HG03342 (cell line): ENCODE measurements around the gene TMEM45A.
"Not testable (repeated sequence)": the region's sequence is repeated elsewhere in the genome, so short reads cannot be mapped to it uniquely, and the experiment has no call there.

Experiments used
- ATAC-seq: cut with Tn5 transposase; IDR thresholded peaks from one replicate; pipeline ENCODE4 v1.9.1; 2021; ENCODE audit warnings: mild to moderate bottlenecking, moderate library complexity; ENCODE audit not compliant: unreplicated experiment

Gene TMEM45A

DNA sequence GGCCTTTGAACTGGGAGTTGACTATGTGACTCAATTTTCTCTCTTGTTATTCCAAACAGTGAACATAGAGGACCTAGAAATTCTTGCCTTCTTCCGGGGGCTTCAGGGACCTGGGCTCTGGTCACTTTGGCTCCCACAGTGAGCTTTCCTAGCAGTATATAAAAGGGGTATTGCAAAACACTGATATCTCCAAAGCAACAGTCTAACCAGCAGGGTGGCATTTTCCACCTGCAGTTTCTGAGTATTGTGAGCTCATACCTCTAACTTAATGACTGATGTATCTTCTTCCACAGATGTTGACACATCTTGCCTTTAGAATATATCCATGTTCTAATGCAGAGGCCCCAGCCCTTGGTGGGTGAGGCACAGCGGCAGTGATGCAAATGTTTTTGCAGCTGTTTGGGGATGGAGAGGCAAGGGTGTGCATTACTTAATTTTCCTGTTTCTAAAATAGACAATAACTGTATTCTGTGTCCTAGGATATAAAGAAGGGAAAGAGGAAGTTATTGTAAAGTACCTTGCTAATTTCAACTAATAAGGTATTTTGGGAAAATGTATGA lies 71.3 kb downstream of the TMEM45A start:
- ATAC-seq = no peak

DNA sequence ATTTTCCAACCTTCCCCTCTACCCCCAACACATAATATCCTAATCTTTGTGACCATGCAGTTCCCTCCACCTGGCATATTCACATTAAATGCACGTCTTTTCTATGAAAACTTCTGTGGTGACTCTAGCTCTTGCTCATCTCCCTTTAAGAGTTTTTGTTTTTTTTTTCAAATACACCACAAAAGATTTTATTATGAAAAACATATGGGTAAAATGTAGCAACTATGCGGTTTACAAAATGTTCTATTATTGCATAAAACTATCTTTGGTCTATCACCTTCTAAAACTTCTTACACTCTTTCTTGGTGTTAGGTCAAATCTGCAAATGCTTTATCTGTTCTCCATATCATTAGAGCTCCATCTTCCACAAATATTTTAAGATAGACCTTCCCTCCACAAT lies 78.4 kb downstream of the TMEM45A start:
- ATAC-seq = no peak

DNA sequence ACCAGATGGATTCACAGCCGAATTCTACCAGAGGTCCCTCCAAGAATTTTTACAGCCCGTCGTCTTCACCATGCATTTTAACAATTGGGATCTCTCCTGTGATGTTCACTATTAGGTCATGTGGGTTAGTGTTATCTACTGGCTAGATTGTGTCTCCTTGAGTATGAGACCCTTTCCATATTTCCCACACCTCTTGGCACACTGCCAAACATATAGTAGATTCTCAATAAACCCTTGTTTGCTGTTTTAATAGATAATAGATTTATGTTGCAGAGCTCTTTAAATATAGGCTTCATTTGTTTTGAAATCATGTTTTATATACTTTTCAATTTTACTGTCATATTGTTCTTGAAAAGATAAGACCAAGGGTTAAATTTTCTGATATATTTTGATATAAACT lies 82.1 kb downstream of the TMEM45A start:
- no peak for ATAC-seq

DNA sequence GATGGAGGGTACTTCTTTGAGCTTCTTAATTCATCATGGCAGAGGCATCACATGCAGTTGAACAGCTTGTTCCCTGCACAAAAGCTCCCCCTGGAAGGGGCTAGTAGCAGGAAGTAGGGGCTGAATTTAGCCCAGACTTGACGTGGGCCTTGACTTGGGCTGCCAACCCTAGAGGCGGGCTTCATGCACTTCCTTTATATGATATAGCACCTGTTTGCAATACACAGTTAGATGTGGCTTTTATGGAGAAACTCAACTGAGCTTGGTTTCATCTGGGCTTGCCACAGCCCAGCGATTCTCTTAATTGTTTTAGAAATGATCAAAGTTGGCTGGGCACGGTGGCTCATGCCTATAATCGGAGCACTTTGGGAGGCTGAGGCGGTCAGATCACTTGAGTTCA lies 83.3 kb downstream of the TMEM45A start:
- ATAC-seq = no peak

DNA sequence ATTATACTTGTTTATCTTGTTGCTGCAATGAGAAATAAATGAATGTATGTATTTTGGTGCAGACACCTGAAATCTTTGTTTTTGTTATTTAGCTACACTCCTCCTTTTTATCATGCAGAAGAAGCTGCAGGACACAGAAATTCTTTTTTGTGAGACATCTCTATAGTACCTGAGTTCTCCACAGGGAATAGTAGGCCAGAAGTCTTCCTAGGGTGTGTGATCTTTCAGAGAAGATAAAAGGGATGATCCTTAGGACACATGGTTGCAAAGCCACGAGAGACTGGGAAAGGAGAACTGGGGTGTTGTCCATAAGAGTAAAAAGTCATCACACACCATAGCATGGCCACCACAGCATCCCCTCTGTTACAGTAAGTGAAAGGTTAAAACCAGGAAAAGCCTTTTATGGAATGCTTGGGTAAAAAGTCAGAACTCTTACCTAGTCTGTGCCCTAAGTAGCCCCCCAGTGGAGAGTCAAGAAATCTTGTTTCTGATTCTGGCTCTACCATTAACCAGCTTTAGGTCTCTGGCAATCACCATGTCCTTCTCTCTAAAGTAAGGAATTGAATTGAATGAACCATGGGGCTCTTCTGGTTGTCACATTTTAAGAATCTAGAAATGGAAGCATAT lies 85.1 kb downstream of the TMEM45A start:
- ATAC-seq = no peak

DNA sequence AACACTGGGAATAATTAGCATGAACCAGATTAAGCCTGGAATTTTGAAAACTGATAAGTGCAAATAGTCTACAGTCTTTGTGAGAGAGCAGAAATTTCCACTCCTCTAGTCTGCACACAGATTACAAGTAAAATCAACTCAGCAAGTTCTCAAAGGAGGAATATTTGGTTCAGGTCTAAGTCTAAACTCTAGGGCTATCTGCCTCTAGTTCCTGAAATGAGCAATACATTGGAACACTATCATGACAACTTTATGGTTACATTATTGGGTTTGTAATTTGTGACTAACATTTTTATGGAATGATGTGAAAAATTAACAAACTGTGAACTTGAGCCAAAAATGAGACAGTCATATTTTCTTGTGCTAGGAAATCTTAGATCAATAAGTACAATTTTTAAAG lies 86.2 kb downstream of the TMEM45A start:
- ATAC-seq = no peak

DNA sequence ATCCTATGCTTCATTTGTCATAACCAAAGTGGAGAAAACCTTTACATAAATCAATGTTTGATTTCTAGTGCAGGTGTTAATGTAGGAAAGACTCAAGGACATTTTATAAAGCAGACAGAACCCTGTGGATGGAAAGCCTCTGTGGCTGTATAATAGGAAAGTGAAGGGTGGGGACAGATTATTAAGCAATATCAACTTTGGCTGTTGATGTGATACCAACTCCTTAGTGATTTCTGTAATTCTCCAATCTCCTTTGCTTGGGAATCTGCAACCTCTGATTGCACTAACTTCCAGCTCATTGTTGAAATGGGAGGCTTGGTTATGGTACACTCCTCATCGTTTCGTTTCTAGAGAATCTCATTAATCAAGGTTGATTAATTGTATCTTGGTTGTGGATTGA lies 87.7 kb downstream of the TMEM45A start:
- no peak for ATAC-seq

DNA sequence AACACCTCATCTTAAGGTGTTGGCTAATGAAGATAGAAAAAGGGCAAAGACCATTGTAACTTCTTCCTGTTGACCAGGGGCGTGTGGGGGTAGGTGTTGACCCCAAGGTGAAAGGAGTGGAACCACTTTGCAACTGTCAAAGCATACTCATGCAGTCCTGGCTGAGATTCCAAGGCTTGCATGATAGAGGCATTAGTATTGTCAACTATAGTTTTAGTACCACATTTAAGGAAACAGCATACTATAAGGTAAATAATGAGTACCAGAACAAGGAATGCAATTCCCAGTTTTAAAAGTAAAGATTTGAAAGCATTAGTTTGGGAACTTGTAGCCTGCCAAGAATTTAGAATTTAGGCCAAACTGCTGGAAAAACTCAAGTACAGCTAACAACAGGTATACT lies 89.2 kb downstream of the TMEM45A start:
- no peak for ATAC-seq

DNA sequence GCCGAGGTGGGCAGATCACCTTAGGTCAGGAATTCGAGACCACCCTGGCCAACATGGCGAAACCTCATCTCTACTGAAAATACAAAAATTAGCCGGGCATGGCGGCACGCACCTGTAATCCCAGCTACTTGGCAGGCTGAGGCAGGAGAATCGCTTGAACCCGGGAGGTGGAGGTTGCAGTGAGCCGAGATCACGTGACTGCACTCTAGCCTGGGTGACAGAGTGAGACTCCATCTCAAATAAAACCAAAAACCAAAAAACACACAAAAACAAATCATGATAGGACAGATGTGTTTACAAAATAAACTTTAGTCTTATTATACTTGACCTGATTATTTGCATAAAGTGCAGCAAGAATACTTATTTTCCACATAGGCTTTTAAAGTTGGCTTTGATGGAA lies 89.7 kb downstream of the TMEM45A start:
- not testable (repeated sequence) for ATAC-seq

DNA sequence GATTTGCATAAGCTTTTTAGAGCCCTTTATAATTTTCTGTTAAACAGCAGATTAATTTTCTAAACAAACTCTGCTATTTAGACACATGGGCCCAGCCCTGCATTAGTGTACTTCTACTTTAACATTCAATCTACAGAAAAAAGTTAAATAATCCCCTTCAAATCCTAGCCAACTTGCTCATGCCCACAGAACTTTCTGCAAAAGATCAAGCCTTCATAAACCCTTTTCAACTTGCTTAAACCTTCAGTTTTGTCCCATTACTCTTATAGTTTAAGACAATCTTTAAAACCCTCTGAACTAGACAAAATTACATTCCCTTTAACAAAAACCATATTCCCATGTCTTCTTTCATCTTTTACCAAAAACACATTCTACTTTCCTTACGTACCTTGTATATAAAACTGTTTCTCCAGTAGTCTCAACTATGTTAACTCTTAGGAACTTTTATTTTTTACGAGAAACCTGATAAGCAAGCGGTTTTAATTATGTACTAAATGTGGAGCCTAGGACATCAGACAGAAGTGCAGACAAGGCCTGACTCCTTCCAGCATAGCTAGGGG lies 91.8 kb downstream of the TMEM45A start:
- no peak for ATAC-seq

DNA sequence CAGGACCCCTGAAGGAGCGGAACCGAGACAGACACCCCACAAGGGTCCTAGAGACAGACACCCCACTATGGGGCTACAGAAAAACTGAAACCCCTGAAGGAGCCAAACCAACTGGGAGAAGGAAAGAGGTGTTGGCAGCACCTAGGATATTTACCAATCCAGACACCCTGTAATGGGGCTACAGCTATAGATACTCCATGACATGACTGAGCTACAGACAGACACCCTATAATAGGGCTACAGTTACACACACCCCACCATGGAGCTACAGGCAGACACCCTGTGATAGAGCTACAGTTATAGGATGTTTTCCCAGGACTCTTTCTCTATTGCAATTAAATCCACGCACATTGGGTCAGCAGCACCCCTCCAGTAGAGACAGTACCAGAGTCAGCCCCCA lies 94.4 kb downstream of the TMEM45A start:
- ATAC-seq = no peak

DNA sequence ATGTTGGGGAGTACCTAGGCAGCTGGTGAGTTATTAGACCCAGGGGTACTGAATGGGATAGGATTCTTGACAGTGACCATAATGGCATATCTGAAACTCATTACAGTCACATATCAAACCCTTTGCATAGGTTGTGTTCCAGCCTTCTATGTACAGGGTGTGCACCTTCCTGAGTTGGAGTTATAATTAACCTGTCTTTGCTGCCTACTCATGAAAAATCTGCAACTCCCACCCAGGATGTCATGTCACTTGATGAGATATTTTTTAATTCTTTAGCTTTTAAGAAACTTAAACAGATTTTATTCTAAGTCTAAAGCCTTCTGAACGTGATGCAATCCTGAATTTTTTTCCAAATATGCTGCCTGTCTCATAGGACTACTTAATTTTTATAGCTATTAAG lies 95.8 kb downstream of the TMEM45A start:
- ATAC-seq = no peak

DNA sequence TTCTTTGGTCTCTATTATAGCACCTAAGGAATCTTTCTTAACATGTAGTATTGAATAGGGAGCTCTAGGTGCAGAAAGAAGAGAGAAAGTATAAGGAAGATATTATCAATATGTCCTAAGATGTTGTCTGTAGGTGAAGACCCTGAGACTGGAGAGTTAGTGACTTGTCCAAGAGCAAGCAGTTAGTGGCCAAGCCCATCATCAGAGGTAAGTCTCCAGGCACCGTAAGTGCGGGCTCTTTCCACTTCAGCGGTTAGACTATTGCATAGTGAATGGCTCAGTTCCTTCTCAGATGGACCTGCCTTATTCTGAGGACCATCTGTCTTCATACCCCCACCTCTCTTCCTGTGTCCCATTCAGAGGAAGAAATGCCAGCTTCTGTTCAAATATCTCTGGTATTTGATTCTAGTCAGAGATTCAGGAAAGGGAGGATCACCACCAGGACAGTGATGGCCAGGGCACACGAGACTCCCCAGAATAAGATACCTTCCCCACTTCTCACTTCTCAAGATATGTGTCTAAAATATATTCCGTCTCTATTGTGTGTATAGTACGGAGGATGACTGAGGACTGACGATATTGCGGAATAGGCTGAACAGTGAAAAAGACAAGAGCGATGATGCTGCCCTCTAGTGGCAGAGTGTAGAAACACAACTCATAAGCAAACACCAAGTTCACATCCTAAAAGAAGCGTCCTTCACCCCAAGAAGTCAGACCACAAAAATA lies 97.9 kb downstream of the TMEM45A start:
- peak; percentile 88 for ATAC-seq

DNA sequence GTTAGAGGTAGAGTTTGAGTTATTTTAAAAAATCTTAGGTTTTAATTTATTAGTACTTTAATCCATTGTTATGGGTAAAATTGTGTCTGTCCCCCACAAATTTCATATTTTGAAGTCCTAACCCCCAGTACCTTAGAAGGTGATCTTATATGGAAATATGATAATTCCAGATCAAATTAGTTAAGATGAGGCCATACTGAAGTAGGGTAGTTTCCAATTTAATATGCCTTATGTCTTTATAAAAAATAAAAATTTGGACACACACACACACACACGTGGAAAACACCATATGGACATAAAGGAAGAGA lies 98.4 kb downstream of the TMEM45A start:
- ATAC-seq = no peak

DNA sequence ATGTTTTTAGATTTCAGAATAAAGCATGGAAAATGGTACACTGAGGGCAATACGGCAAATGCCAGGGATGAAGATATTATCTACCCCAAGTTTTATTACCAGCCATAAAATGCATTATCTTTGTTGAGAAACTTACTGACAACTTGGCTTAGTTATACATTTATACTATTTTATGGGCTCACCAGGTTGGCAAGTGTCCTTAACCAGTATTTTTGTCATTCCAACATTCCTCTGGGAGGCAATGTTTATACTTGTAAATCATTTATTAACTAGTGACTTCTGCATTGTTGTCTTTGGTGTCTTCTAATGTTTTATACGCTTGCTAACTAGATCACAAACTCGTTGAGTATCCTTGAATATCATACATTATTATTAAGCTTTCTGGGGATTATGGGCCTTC lies 99.0 kb downstream of the TMEM45A start:
- no peak for ATAC-seq

DNA sequence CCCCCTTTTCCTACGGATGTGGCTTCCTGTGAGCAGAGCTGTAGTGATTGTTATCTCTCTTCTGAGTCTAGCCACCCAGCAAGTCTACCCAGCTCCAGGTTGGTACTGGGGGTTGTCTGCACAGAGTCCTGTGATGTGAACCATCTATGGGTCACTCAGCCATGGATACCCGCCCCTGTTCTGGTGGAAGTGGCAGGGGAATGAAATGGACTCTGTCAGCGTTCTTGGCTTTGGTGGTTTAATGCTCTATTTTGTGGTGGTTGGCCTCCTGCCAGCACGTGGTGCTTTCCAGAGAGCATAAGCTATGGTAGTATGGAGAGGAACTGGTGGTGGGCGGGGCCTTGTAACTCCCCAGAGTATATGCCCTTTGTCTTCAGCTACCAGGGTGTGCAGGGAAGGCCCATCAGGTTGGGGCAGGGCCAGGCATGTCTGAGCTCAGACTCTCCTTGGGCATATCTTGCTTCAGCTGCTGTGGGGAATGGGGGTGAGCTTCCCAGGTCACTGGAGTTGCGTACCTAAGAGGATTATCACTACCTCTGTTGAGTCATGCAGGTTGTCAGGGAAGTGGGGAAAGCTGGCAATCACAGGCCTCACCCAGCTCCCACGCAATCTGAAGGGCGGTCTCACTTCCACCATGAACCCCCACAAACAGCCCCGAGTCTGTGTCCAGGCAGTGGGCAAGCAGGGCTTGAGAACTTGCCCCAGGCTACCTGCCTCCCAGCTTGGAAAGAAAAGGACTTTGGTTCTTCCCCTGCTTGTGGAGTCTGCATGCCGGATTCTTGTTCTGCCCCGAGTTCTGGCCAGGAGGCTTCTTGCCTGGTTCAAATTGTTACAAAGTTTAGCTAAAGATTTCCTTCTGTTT lies 108.0 kb downstream of the TMEM45A start:
- no peak for ATAC-seq

DNA sequence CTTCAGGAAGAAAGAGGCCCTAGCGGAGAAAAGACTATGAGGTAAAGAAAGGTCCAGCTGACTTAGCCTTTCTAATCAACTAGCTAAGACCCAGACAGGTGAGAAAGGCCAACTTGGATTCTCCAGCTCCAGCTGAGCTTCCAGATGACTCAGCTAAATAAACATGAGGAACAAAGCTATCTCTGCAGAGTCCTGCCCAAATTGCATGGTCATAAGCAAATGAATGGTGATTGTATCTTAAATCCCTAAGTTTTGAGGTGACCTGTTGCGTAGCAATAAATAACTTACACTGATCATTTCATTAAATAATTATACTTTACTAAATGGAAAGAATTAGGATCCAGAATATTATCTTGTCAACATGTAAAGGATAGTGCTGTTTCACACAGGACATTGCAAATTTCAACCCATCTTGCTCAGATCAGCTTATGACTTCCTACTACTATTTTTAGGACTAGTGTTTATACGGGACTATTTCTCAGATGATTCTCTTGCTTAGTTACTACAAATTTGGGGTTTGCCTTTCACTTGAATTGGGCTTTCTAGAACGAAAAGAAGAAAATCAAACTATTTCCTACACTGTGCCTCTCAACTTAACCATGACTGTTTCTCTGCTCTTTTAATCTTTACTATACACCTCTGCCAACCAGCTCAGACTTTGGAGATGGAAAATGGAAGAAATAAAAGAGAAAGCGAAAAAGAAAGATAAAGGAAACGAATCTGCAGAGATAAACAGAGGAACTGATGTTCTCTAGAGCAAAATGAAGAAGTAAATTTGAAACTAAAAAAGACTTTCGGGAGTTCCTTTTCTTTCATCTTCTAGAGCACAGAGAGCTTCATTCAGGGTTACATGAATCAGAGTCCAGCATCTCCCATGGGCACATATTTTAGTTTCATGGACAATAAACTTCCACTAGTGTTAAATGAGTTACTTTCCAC lies 110.4 kb downstream of the TMEM45A start:
- ATAC-seq = peak; percentile 38

DNA sequence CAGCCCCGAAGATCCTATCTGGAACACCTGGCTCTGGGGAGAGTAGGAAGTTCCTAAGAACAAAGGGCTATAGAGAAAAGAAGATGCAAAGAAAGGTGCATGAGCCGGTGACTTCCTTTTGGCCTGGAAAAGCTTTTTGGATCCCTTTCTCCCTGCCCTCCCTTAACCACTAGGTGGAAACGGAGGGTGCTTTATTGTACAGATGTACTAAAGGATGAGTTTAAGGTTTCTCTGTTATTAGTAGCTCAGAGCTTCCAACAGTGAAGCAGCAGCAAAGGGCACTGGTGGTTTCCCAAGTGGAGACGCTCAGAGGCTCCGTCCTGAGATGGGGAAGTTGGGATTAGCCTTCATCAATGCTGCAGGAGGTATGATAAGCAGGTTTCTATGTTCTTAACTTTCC lies 111.0 kb downstream of the TMEM45A start:
- ATAC-seq = peak; percentile 30

DNA sequence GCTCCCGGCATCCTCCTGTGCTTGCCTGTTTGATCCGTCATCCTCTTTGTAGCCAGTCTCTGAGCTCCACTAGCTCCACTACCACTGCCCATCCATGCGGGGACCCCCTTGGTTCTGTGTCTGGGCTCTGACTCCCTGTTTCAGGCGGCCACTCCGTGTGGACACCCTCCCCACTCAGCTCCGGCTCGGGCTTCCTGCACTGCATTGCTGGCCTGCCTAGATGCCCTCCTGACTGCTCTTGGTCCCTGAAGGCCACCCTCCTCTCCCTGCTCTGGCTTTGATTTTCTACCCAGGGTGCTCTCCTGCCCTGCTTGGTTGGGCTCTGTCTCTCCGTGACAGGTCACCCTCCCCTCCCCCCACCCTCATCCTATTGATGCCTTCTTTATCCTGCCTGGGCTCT lies 112.9 kb downstream of the TMEM45A start:
- ATAC-seq = no peak

DNA sequence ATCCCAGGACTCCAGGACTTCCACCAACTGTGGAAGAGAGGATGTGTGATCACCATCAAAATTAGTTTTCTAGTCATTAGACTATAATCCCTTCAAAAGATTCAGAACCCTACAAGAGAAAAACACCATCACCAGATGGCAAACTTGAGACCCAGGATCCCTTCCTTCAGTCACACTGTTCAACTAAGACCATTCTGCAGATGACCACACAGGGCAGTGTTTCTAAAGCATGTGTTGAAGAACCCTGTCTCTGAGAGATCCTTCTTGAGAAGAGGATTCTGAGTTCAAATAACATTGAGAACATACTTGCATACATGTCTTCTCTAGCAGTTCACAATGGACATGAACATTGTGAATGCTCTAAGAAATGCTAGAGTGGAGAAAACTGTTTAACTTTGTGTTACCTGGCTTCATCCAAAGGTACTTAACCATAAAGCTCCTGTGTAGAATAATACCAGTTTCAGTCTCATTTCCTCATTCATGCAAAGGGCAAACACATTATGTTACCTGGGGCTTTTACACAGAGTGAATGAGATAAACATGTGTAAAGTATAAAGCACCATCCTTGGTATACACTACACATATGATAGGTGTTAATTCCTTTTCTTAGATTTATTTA lies 114.6 kb downstream of the TMEM45A start:
- ATAC-seq = peak; percentile 81
